Measurements from ENCODE around the gene CLNK.

DNA sequence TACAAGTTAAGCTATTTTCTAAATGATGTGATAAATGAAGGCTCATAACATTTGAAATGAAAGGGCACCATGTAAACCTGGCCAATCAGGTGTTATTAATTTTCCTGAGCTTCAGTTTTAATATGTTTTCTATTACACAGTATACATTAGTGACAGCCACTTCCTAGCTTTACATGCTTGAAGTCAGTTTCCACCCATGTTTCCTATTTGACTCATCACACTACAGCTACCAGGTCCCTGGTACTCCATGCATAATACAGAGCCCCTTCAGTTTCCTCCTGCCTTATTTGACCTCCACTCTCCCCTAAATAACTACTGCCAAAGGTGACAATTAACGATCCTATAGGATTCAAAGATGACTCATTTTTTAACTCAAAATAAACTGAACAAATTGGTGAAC lies 245.6 kb downstream of the CLNK start:
- TF ChIP-seq POLR2A (IDR thresholded peaks at IDR 0.05) = no peak
- TF ChIP-seq, protein P1, sequence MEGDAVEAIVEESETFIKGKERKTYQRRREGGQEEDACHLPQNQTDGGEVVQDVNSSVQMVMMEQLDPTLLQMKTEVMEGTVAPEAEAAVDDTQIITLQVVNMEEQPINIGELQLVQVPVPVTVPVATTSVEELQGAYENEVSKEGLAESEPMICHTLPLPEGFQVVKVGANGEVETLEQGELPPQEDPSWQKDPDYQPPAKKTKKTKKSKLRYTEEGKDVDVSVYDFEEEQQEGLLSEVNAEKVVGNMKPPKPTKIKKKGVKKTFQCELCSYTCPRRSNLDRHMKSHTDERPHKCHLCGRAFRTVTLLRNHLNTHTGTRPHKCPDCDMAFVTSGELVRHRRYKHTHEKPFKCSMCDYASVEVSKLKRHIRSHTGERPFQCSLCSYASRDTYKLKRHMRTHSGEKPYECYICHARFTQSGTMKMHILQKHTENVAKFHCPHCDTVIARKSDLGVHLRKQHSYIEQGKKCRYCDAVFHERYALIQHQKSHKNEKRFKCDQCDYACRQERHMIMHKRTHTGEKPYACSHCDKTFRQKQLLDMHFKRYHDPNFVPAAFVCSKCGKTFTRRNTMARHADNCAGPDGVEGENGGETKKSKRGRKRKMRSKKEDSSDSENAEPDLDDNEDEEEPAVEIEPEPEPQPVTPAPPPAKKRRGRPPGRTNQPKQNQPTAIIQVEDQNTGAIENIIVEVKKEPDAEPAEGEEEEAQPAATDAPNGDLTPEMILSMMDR (IDR thresholded peaks at IDR 0.05) = no peak

All from esophagus squamous epithelium (tissue), 4 donors.